NB4 (cell line): ENCODE measurements around the gene NMT1.

Source experiments
- MYC ChIP-seq: IDR thresholded peaks from 2 replicates; pipeline ENCODE4 v1.6.1; 2011; ENCODE audit warnings: low read depth, low read length
- POLR2A ChIP-seq: IDR thresholded peaks from 2 replicates; pipeline ENCODE4 v1.6.1; 2011; ENCODE audit warnings: mild to moderate bottlenecking; ENCODE audit not compliant: insufficient read length; ENCODE audit errors: extremely low read depth
- TF ChIP-seq, protein P1 (sequence below): IDR thresholded peaks from one replicate; pipeline ENCODE4 v1.5.1; 2012; ENCODE audit warnings: low read depth, low read length

DNA sequence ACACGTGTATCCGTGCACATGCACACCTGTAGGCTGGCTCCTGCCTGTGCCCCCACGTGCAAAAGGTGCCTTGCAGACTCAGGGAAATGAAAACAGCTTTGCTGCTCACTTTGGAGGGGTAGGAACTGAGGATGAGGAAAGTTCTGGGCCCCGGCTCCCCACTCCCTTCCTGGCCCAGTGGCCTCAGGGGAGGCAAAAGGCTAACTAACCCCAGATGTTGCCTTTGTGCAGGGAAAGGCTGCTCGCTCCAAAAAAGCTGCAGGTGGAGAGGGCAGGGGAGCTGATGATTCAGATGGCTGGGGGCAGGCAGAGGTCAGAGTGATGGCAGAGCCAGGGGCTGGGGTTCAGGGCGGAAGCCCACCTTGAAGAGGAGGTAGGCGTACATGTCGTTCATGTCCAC, 58.8 kb downstream of the NMT1 start:
- TF ChIP-seq, protein P1, sequence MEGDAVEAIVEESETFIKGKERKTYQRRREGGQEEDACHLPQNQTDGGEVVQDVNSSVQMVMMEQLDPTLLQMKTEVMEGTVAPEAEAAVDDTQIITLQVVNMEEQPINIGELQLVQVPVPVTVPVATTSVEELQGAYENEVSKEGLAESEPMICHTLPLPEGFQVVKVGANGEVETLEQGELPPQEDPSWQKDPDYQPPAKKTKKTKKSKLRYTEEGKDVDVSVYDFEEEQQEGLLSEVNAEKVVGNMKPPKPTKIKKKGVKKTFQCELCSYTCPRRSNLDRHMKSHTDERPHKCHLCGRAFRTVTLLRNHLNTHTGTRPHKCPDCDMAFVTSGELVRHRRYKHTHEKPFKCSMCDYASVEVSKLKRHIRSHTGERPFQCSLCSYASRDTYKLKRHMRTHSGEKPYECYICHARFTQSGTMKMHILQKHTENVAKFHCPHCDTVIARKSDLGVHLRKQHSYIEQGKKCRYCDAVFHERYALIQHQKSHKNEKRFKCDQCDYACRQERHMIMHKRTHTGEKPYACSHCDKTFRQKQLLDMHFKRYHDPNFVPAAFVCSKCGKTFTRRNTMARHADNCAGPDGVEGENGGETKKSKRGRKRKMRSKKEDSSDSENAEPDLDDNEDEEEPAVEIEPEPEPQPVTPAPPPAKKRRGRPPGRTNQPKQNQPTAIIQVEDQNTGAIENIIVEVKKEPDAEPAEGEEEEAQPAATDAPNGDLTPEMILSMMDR: no peak
- TF ChIP-seq POLR2A (no peak), MYC (no peak)
